NCI-H748 treated with DMSO at 0.1 percent for 48 hours (cell line): Measurements from ENCODE around the gene RASD2.

Experiments used
- DNase-seq: peaks from one replicate; lab custom pipeline; 2025; lab: John Stamatoyannopoulos, UW

RASD2 gene

GRCh38 chr22:35586771-35587170, 46.1 kb downstream of the RASD2 start:
- no peak for DNase-seq

GRCh38 chr22:35587447-35587870, 46.8 kb downstream of the RASD2 start:
- no peak for DNase-seq

GRCh38 chr22:35587896-35588295, 47.3 kb downstream of the RASD2 start:
- no peak for DNase-seq

- no peak for DNase-seq
Measured at GRCh38 chr22:35589071-35589755, 48.6 kb downstream of the RASD2 start.

GRCh38 chr22:35589756-35590093, 49.1 kb downstream of the RASD2 start:
- DNase-seq, result no peak

GRCh38 chr22:35590634-35591295, 50.1 kb downstream of the RASD2 start:
- DNase-seq, result no peak

GRCh38 chr22:35591714-35592417, 51.2 kb downstream of the RASD2 start:
- no peak for DNase-seq

- no peak for DNase-seq
Measured at GRCh38 chr22:35592418-35592967, 51.9 kb downstream of the RASD2 start.

- no peak for DNase-seq
Measured at GRCh38 chr22:35593071-35593890, 52.6 kb downstream of the RASD2 start.

- no peak for DNase-seq
Measured at GRCh38 chr22:35593891-35594470, 53.4 kb downstream of the RASD2 start.

GRCh38 chr22:35594686-35595085, 54.1 kb downstream of the RASD2 start:
- no peak for DNase-seq

GRCh38 chr22:35596821-35597220, 56.2 kb downstream of the RASD2 start:
- DNase-seq, result no peak

- no peak for DNase-seq
Measured at GRCh38 chr22:35597692-35598395, 57.2 kb downstream of the RASD2 start.

GRCh38 chr22:35598396-35598710, 57.7 kb downstream of the RASD2 start:
- DNase-seq, result no peak

GRCh38 chr22:35599364-35599763, 58.7 kb downstream of the RASD2 start:
- DNase-seq, result no peak

- no peak for DNase-seq
Measured at GRCh38 chr22:35600476-35600875, 59.8 kb downstream of the RASD2 start.

GRCh38 chr22:35601013-35601580, 60.5 kb downstream of the RASD2 start:
- no peak for DNase-seq

GRCh38 chr22:35601743-35602615, 61.3 kb downstream of the RASD2 start:
- no peak for DNase-seq
